ENCODE results near the gene ARHGDIG.

- TF ChIP-seq POLR2A (IDR thresholded peaks at IDR 0.05; ENCODE audit: low read length) (no peak), GATA1 (IDR thresholded peaks at IDR 0.05; ENCODE audit: low read depth, low read length) (no peak)
These were observed 10.5 kb downstream of the ARHGDIG start for GRCh38 chr16:290681-291405.
